Measurements from ENCODE around the gene CCDC88C.

CCDC88C gene

GRCh38 chr14:91377700-91378652 is 39.6 kb downstream of the CCDC88C start:
- FAIRE-seq: no peak

- FAIRE-seq: no peak
Observed at GRCh38 chr14:91376547-91377477, 40.8 kb downstream of the CCDC88C start.

- no peak for FAIRE-seq
Observed at GRCh38 chr14:91375720-91376452, 41.7 kb downstream of the CCDC88C start.

DNA sequence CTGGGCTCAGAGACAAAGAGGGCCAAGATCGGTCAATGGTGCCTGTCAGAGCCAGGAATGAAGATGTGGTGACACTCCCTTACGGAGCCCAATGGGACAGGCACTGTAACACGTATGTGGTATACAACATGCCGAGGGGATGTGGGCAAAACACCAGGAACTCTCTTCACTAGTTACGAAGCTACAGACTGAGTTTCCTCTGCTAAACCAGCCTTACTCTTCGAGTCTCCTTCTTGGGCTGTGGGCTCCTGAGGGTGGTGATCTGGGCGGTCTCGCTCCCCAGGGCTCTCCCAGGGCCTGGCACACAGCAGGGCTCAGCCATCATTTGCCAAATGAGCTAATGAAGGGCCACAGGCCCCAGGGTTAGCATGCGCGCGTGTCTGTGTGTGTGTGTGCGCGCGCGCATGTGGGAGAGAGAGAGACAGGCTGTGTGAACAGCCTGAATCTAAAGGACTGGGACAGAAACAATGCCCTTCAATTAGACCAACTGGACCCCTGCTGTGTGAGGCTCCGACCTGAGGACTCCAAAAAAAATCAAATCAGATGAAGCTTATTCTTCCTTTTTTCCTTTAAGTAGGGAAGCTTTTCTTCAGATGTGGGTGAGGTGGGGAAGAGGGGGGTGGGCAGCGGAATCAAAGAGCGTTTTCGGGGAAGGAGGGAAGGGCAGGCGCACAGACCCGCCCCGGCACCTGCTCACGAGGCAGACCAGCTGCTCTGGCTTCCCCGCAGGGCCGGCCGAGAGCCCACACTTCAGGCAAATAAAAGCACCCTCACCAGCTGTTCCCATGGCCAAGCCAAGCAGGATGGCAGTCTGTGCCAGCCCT is 42.5 kb downstream of the CCDC88C start:
- no peak for FAIRE-seq

DNA sequence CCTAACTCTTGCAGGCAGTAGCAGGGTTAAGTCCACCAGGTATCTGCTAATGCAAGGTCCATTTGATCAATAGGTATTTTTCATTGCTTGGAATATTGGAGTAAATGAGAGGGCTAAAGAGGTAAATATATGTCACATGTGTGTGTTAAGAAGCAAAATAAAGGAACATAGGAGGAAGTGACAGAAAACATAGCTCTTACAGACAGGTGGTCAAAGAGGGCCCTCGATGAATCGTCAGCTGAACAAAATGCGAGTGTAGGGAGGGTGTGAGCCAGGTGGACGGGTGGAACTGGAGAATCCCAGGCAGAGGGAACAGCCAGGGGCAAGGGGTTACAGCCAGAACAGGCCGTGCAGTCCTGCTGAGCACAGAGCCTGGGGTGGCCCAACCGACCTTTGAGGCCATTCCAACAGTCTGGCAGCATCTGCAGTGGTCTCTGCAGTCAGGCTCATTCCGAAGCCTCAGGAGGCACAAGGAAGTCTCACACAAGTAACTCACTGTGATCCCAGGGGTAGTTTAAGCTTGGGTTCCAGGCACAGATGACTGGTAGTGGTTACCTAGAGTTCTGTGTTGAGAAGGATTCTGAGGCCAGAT is 43.2 kb downstream of the CCDC88C start:
- FAIRE-seq: no peak

DNA sequence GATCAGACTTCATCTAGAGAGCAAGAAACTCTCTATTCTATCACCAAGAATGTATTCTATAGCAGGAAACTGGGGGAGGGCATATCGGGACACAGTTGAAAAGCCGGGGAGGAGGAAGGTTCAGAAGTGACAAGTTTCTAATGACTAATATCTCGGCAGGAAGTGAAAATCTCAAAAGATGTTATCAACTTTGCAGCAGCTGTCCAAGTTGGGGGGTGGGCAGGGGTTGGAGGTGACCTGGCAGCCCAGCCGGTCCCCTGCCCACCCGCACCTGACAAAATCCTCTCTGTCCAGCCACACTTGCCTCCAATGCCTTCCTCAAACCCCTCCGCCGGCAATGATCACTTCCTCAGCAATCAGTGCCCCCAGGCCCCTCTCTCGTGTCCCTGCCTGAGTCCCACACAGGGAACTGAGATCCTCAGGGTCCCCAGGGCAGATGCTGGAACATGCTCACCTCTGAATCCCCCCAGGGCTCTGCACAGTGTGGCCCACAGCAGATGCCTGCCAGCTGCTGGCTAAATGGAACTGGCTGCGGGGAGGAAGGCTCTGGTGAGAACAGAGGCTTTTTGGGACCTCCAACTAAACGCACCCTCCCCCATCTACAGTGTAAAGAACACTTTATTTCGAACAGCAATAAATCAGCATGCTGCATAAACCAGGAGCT is 43.9 kb downstream of the CCDC88C start:
- FAIRE-seq: no peak

- no peak for FAIRE-seq
Observed at GRCh38 chr14:91372671-91373495, 44.7 kb downstream of the CCDC88C start.

GRCh38 chr14:91371990-91372375 is 45.6 kb downstream of the CCDC88C start:
- no peak for FAIRE-seq

- no peak for FAIRE-seq
Observed at GRCh38 chr14:91371011-91371989, 46.3 kb downstream of the CCDC88C start.

GRCh38 chr14:91369628-91370445 is 47.8 kb downstream of the CCDC88C start:
- FAIRE-seq: no peak

- FAIRE-seq: no peak
Observed at GRCh38 chr14:91368776-91369416, 48.7 kb downstream of the CCDC88C start.

GRCh38 chr14:91367173-91368171 is 50.1 kb downstream of the CCDC88C start:
- no peak for FAIRE-seq

GRCh38 chr14:91366749-91367148 is 50.9 kb downstream of the CCDC88C start:
- no peak for FAIRE-seq

- no peak for FAIRE-seq
Observed at GRCh38 chr14:91365552-91365951, 52.1 kb downstream of the CCDC88C start.

DNA sequence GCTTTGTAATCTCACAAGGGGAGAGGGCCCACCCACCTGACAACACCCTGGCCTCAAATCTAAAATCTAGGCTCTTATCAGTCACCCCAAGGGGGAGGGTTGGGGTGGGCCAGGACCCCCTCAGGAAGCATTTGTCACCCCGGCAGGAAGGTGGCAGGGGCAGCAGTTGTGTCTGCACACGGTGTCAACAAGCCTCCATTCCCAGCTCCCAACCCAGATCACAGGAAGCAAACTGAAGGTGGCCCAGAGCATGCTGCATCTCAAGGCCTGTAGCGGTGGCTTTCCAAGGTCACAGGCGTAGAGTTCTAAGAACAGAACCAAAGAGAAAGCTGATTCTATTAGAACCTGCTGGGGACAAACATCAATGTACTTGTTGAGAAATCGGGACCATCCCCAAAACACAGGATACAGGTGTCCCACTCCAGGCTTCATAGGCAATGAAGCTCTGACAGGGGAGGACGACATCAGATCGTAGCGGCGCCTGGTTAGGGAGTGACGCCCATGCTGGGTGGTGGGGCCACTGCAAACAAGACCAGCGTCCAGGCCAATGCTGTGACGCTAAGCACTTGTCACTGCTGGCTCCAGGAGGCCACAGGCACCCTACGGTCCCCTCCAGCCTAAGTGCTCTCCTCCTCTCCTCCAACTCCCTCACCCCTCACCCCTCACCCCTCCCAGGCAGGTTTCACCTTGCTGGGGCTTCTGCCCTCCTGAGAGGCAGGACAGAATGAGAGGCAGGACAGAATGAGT is 52.9 kb downstream of the CCDC88C start:
- no peak for FAIRE-seq
